ENCODE results near the gene ARIH2. TPM values are rescaled to one million over a fixed set of nuclear protein-coding genes. Genes with fewer than 3 reads are reported as not detected.

ARIH2 gene
- total and polyA plus RNA-seq, 9 of the 15 experiments (the other 6 are each of a cell fraction or from before 2014, with no cell fraction given): 27.0 to 120 (median 108) TPM

- no peak for TF ChIP-seq E4F1 (CRISPR knock-in tag; IDR thresholded peaks at IDR 0.05; ENCODE audit: borderline replicate concordance)
- TF ChIP-seq ZKSCAN1 (IDR thresholded peaks at IDR 0.05; ENCODE audit: low read depth, low read length): 0 out of 2 replicates have a peak, but pooled peaks have one; percentile 26
- TF ChIP-seq ZBTB43 (CRISPR knock-in tag; IDR thresholded peaks at IDR 0.05): no peak
- TF ChIP-seq TEAD4 (IDR thresholded peaks at IDR 0.05; ENCODE audit: low read length): peak; percentile 75
- TF ChIP-seq TEAD4 (CRISPR knock-in tag; IDR thresholded peaks at IDR 0.05; ENCODE audit: borderline replicate concordance): no peak
- TF ChIP-seq ZNF134 (CRISPR knock-in tag; conservative IDR thresholded peaks at IDR 0.05): no peak
- TF ChIP-seq CTCF (IDR thresholded peaks at IDR 0.05 in 2 of 3, conservative IDR thresholded peaks at IDR 0.05 in 1 of 3; ENCODE audit: insufficient read depth in 2 of 3, low read depth in 1 of 3, low read length in 3 of 3): peak; percentile 58 to 74 (median 64)
- peak; percentile 44; the same call in 1 of the 2 replicates for TF ChIP-seq XRCC5 (IDR thresholded peaks at IDR 0.05; ENCODE audit: low read depth, low read length)
- TF ChIP-seq ZNF592 (IDR thresholded peaks at IDR 0.05): peak; percentile 69; the same call in 1 of the 2 replicates
- peak; percentile 70; the same call in 1 of the 2 replicates for TF ChIP-seq NFE2 (IDR thresholded peaks at IDR 0.05; ENCODE audit: low read depth)
- peak; percentile 68; the same call in 1 of the 2 replicates for TF ChIP-seq ZBTB2 (IDR thresholded peaks at IDR 0.05)
- TF ChIP-seq FOSL1 (tag; conservative IDR thresholded peaks at IDR 0.05): peak; percentile 86
Observed at GRCh38 chr3:48989796-48990635, 71.4 kb downstream of the ARIH2 start, which contains the start of gene P4HTM (continued).
